ENCODE measurements around the gene MATR3. TPM values are rescaled to one million over a fixed set of nuclear protein-coding genes. Genes with fewer than 3 reads are reported as not detected.

The MATR3 gene
- total RNA-seq, 2 donors from 2014 or later, result 194 to 264 TPM

DNA sequence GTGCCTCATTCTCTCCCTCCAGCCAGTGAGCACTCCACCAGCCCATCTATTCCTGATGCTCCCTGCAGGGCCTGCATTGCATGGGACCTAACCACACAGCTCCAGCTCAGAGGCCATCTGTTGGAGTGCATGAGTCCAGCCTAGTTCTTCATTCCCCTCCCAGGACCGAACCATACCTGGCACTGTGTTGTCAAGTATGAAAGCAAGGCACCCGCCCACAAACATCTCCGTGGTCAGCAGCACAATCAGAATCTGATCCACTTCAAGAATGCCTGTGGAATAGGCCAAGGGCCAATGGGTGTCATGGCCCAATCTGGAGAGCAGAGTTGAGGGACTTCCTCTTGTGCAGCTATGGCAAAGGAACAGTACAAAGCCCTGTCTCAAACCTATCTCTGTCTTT, 83.7 kb downstream of the MATR3 start:
- no peaks in the 10 kb centered on the region for H3K27me3 ChIP-seq (replicated peaks; ENCODE audit: insufficient read depth)
- DNase-seq (ENCODE audit: low spot score) (no peak), ATAC-seq (ENCODE audit: insufficient number of reproducible peaks, low FRiP score, low read depth) (no peak)

GRCh38 chr5:139378101-139378825, 84.7 kb downstream of the MATR3 start:
- no peaks in the 10 kb centered on the region for H3K27me3 ChIP-seq (replicated peaks; ENCODE audit: insufficient read depth)
- H3K4me1 ChIP-seq (ENCODE audit: control insufficient read depth in 1 of 2, low read depth in 2 of 2), result peaks cover 0 to 7% of the 10 kb centered on the region in 2 donors
- H3K27ac ChIP-seq, result no peak overlapping the region
- H3K4me3 ChIP-seq, result no peak overlapping the region
- H3K36me3 ChIP-seq, result no peaks in the 10 kb centered on the region
- no peak for ATAC-seq (ENCODE audit: insufficient number of reproducible peaks, low FRiP score, low read depth)
- DNase-seq (ENCODE audit: low spot score), result no peak
- H3K9me3 ChIP-seq, result no peaks in the 10 kb centered on the region
- no peak for TF ChIP-seq CTCF (IDR thresholded peaks at IDR 0.05)

More for the DNA sequence above, 83.7 kb downstream of the MATR3 start:
- H3K4me3 ChIP-seq, result no peak overlapping the region
- no peaks in the 10 kb centered on the region for H3K9me3 ChIP-seq
- peaks cover 0 to 7% of the 10 kb centered on the region in 2 donors for H3K4me1 ChIP-seq (ENCODE audit: control insufficient read depth in 1 of 2, low read depth in 2 of 2)
- no peak overlapping the region for H3K27ac ChIP-seq
- no peak for TF ChIP-seq CTCF (IDR thresholded peaks at IDR 0.05)
- H3K36me3 ChIP-seq, result peaks cover under 1% of the 10 kb centered on the region

- Histone ChIP-seq H3K4me3 (no peak overlapping the region), H3K4me1 (ENCODE audit: control insufficient read depth in 1 of 2, low read depth in 2 of 2) (no peaks in the 10 kb centered on the region), H3K27ac (no peak overlapping the region), H3K9me3 (no peaks in the 10 kb centered on the region), H3K27me3 (replicated peaks; ENCODE audit: insufficient read depth) (no peaks in the 10 kb centered on the region), H3K36me3 (no peaks in the 10 kb centered on the region)
- ATAC-seq (ENCODE audit: insufficient number of reproducible peaks, low FRiP score, low read depth), result no peak
- TF ChIP-seq CTCF (IDR thresholded peaks at IDR 0.05), result no peak
- no peak for DNase-seq (ENCODE audit: low spot score)
These were observed 85.4 kb downstream of the MATR3 start for GRCh38 chr5:139378941-139379361.

- Histone ChIP-seq H3K36me3 (no peaks in the 10 kb centered on the region), H3K4me1 (ENCODE audit: control insufficient read depth in 1 of 2, low read depth in 2 of 2) (peaks cover 0 to 7% of the 10 kb centered on the region in 2 donors), H3K4me3 (no peak overlapping the region), H3K9me3 (no peaks in the 10 kb centered on the region), H3K27ac (no peak overlapping the region), H3K27me3 (replicated peaks; ENCODE audit: insufficient read depth) (no peaks in the 10 kb centered on the region)
- no peak for ATAC-seq (ENCODE audit: insufficient number of reproducible peaks, low FRiP score, low read depth)
- no peak for DNase-seq (ENCODE audit: low spot score)
- no peak for TF ChIP-seq CTCF (IDR thresholded peaks at IDR 0.05)
These were observed 86.3 kb downstream of the MATR3 start for GRCh38 chr5:139379626-139380449.

Other genes with a start within 250 kb of the MATR3 start
- gene SIL1, start 95.4 kb upstream of the MATR3 start, total RNA-seq, result 10 to 100 TPM; 33.1 to 41.2 TPM
- 10 to 100 TPM; 53.9 to 65.6 TPM for gene PAIP2, start 48.1 kb downstream of the MATR3 start, total RNA-seq
- not detected for gene SLC23A1, start 89.6 kb downstream of the MATR3 start, total RNA-seq
- not detected for gene MZB1, start 96.2 kb downstream of the MATR3 start, total RNA-seq
- 1 to 10 TPM; 1.9 to 4.9 TPM for gene PROB1, start 101.4 kb downstream of the MATR3 start, total RNA-seq
- gene SPATA24, start 110.3 kb downstream of the MATR3 start, total RNA-seq, result 10 to 100 TPM in 1 of 2 donors, 1 to 10 TPM in 1; 1.2 to 11.6 TPM
- gene DNAJC18, start 145.8 kb downstream of the MATR3 start, total RNA-seq, result 10 to 100 TPM in 1 of 2 donors, 1 to 10 TPM in 1; 6.9 to 16.7 TPM
- gene ECSCR, start 169.0 kb downstream of the MATR3 start, total RNA-seq, result 10 to 100 TPM; 27.1 to 35.6 TPM
- not detected for gene SMIM33, start 177.3 kb downstream of the MATR3 start, total RNA-seq
- gene STING1, start 189.0 kb downstream of the MATR3 start, total RNA-seq, result 100 to 1,000 TPM; 100 to 202 TPM